Chondrocyte (in vitro differentiated cells): Measurements from ENCODE around the gene ARMC10. TPM values are rescaled to one million over a fixed set of nuclear protein-coding genes. Genes with fewer than 3 reads are reported as not detected.
A peak's percentile ranks its signal among the peaks of the same experiment; 100 is the strongest.

ENCODE experiments used
- DNase-seq: peaks from one replicate; pipeline ENCODE4 v3.0.0; 2021; ENCODE audit warnings: mixed read lengths, low spot score
- H3K27ac Mint-ChIP-seq: one replicate; pipeline ENCODE4 v1.8.0; 2021; ENCODE audit warnings: mild to moderate bottlenecking, moderate library complexity, mixed read lengths; ENCODE audit not compliant: unreplicated experiment
- H3K27me3 Mint-ChIP-seq: 2 replicates; pipeline ENCODE4 v1.8.0; 2021; ENCODE audit warnings: low read depth, mixed read lengths
- H3K36me3 Mint-ChIP-seq: 2 replicates; pipeline ENCODE4 v1.8.0; 2021; ENCODE audit warnings: low read depth, mixed read lengths
- H3K4me1 Mint-ChIP-seq: 2 replicates; pipeline ENCODE4 v1.8.0; 2021; ENCODE audit warnings: low read depth, mild to moderate bottlenecking, mixed read lengths
- H3K4me3 Mint-ChIP-seq: one replicate; pipeline ENCODE4 v1.8.0; 2021; ENCODE audit warnings: mild to moderate bottlenecking, moderate library complexity, mixed read lengths; ENCODE audit not compliant: unreplicated experiment
- H3K9me3 Mint-ChIP-seq: 2 replicates; pipeline ENCODE4 v1.8.0; 2021; ENCODE audit warnings: low read depth, mixed read lengths
- total RNA-seq: library from RNA; stranded (reverse); gene quantifications from 3 replicates; pipeline ENCODE4 v1.2.1, GENCODE V29; 2021
- TF ChIP-seq, protein P1 (sequence below): fragments of 200-600 bp; sonication (generic); IDR thresholded peaks from 2 replicates; pipeline ENCODE4 v1.5.0; 2021; ENCODE audit warnings: antibody characterized with exemption, mild to moderate bottlenecking, moderate library complexity

Gene ARMC10
- total RNA-seq, 1 donor from 2014 or later: 22.6 TPM

DNA sequence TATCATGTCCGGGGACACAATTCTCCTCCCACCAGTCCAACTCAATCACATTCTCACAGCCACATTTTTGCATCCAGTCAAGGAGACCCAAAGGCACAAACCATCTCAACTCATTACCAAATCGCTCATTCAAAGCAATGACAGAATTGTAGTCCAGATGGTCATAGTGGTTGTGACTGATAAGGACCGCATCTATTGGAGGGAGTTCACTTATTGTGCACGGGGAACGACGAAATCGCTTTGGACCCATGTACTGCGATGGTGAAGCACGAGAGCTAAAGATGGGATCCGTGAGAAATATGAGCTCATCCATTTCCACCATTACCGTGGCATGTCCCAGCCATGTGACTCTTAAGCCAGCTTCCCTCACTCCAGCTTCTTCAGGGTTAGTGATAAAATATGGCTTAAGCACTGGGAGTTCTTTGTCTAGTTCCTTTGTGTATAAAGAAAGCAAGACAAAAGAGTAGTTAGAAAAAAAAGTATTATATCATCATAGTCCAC, 44.9 kb downstream of the ARMC10 start:
- peak overlapping the region; percentile 75 for H3K27ac Mint-ChIP-seq
- H3K9me3 Mint-ChIP-seq: no peaks in the 10 kb centered on the region
- no peaks in the 10 kb centered on the region for H3K27me3 Mint-ChIP-seq
- no peak overlapping the region for H3K4me3 Mint-ChIP-seq
- no peak for DNase-seq
- peaks cover 18% of the 10 kb centered on the region for H3K4me1 Mint-ChIP-seq
- peaks cover 4% of the 10 kb centered on the region for H3K36me3 Mint-ChIP-seq
- TF ChIP-seq, protein P1, sequence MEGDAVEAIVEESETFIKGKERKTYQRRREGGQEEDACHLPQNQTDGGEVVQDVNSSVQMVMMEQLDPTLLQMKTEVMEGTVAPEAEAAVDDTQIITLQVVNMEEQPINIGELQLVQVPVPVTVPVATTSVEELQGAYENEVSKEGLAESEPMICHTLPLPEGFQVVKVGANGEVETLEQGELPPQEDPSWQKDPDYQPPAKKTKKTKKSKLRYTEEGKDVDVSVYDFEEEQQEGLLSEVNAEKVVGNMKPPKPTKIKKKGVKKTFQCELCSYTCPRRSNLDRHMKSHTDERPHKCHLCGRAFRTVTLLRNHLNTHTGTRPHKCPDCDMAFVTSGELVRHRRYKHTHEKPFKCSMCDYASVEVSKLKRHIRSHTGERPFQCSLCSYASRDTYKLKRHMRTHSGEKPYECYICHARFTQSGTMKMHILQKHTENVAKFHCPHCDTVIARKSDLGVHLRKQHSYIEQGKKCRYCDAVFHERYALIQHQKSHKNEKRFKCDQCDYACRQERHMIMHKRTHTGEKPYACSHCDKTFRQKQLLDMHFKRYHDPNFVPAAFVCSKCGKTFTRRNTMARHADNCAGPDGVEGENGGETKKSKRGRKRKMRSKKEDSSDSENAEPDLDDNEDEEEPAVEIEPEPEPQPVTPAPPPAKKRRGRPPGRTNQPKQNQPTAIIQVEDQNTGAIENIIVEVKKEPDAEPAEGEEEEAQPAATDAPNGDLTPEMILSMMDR: no peak

DNA sequence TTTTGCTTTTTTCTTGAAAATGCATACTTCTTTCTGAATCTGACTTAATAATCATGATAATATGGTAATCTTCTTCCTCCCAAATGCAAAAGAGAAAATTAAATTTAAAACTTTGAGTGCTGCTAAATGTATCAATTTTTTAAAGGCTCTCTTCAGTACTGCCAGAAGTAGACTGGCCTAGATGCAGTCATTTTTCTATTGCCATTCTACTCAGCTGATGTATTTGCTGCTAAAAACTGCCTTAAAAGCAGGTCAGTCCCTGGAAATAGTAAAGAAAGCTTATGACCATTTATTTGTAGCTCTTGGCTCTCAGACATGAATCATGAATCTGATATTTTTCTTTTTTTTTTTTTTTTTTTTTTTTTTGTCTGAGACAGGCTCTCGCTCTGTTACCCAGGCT, 45.4 kb downstream of the ARMC10 start:
- DNase-seq: no peak
- Mint-ChIP-seq H3K27me3 (no peaks in the 10 kb centered on the region), H3K36me3 (peaks cover 4% of the 10 kb centered on the region), H3K4me3 (no peak overlapping the region), H3K27ac (peak overlapping the region; percentile 92), H3K9me3 (no peaks in the 10 kb centered on the region), H3K4me1 (peaks cover 18% of the 10 kb centered on the region)
- TF ChIP-seq, protein P1: no peak

DNA sequence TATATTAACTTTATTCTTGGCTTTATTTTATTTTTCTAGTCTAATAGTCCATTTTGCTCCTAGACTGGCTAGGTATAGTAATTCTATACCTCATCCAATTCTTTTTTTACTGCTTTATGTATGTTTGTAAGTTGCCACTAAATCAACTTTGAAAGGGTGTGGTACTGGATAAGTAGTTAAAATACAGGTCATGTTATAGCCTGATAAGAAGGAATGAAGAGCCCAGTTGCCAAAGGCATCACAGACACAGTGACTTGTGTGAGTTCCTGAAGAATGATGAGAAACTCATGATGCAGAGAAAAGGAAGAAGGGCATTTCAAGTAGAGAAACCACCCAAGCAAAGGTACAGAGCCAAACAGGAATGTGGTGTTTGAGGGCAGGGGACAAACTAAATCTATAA, 46.7 kb downstream of the ARMC10 start:
- Mint-ChIP-seq H3K4me1 (peaks cover 18% of the 10 kb centered on the region), H3K36me3 (peaks cover 4% of the 10 kb centered on the region), H3K4me3 (no peak overlapping the region), H3K9me3 (no peaks in the 10 kb centered on the region), H3K27ac (no peak overlapping the region), H3K27me3 (no peaks in the 10 kb centered on the region)
- TF ChIP-seq, protein P1: no peak
- DNase-seq: no peak

DNA sequence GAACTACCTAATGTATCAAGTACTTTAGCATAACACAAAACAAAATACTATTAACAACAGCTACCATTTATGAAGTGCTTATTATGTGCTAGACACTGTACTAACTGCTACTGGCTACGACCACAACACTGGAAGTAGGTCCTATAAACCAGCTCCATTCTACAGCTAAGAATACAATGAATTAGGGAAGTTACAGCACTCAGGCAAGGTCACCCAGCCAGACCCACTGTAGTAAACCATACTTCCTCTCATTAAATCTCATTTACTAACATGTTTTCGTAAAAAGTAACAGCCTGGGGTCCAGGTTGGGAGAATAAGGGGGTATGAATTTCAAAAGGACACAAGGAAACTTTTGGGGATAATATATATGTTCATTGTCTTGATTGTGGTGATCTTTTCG, 48.6 kb downstream of the ARMC10 start:
- DNase-seq: no peak
- no peak overlapping the region for H3K27ac Mint-ChIP-seq
- H3K4me1 Mint-ChIP-seq: peaks cover 21% of the 10 kb centered on the region
- H3K9me3 Mint-ChIP-seq: no peaks in the 10 kb centered on the region
- no peak overlapping the region for H3K4me3 Mint-ChIP-seq
- H3K27me3 Mint-ChIP-seq: no peaks in the 10 kb centered on the region
- peaks cover 9% of the 10 kb centered on the region for H3K36me3 Mint-ChIP-seq
- TF ChIP-seq, protein P1: no peak

DNA sequence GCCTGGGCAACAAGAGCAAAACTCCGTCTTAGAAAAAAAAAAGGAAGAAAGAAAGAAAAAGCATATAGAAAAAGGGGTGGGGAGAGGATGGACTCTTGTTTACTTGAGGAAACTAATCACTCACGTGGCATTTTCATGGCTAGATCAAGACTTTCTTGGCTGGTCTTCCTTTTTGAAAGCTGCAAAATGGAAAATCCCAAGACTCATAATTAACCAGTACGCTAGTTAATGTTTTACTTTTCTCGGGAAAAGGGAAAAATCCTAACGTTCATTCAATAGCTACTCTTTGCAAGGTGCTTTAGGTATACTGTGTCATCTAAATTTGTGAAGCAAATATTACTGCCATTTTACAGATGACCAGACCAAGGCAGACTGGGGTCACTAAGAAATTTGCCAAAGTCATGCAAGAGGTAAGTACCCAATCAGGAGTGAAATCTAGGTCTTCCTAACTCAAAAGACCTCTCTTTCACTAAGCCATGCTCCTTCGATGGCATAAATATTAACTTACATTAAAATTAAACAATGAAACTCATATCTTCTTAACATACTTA, 49.6 kb downstream of the ARMC10 start:
- no peak overlapping the region for H3K4me3 Mint-ChIP-seq
- peaks cover 26% of the 10 kb centered on the region for H3K4me1 Mint-ChIP-seq
- no peak overlapping the region for H3K27ac Mint-ChIP-seq
- no peaks in the 10 kb centered on the region for H3K27me3 Mint-ChIP-seq
- no peaks in the 10 kb centered on the region for H3K9me3 Mint-ChIP-seq
- DNase-seq: no peak
- peaks cover 9% of the 10 kb centered on the region for H3K36me3 Mint-ChIP-seq
- TF ChIP-seq, protein P1: no peak
